T-helper 2 cell treated with Interferon-gamma antibody and Interleukin-4, amounts not matched to agents 5 μg/mL and 100 μg/mL, for 36 hours (primary cell): ENCODE data around the gene SLC44A4.
"Not testable (repeated sequence)": the region's sequence is repeated elsewhere in the genome, so short reads cannot be mapped to it uniquely, and the experiment has no call there.

Experiments used
- DNase-seq: peaks from one replicate; pipeline ENCODE4 v3.0.0; 2021; ENCODE audit warnings: low spot score
- H3K27ac Mint-ChIP-seq: one replicate; pipeline ENCODE4 v1.8.0; 2021; ENCODE audit warnings: mild to moderate bottlenecking, mixed read lengths
- H3K27me3 Mint-ChIP-seq: one replicate; pipeline ENCODE4 v1.8.0; 2021; ENCODE audit warnings: low read depth, mixed read lengths
- H3K36me3 Mint-ChIP-seq: one replicate; pipeline ENCODE4 v1.8.0; 2021; ENCODE audit warnings: low read depth, mixed read lengths
- H3K4me1 Mint-ChIP-seq: one replicate; pipeline ENCODE4 v1.8.0; 2021; ENCODE audit warnings: low read depth, mixed read lengths
- H3K4me3 Mint-ChIP-seq: one replicate; pipeline ENCODE4 v1.8.0; 2022; ENCODE audit warnings: mild to moderate bottlenecking, moderate library complexity, mixed read lengths
- H3K9me3 Mint-ChIP-seq: one replicate; pipeline ENCODE4 v1.8.0; 2021; ENCODE audit warnings: mixed read lengths

The SLC44A4 gene

DNA sequence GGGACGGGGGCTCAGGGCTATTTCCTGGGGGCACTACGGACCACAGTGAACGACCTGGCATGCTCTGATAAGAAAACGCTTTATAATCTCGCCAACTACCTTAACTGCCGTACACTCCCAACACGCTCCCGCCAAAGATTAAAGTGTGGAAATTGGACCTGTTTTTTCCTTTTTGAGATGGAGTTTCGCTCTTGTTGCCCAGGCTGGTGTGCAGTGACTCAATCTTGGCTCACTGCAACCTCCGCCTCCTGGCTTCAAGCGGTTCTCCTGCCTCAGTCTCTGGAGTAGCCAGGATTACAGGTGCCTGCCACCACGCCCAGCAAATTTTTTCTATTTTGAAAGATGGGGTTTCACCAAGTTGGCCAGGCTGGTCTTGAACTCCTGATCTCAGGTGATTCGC lies 346 bp upstream of the SLC44A4 start:
- H3K27ac Mint-ChIP-seq = no peak overlapping the region
- H3K4me1 Mint-ChIP-seq = peaks cover 1% of the 10 kb centered on the region
- no peak for DNase-seq

DNA sequence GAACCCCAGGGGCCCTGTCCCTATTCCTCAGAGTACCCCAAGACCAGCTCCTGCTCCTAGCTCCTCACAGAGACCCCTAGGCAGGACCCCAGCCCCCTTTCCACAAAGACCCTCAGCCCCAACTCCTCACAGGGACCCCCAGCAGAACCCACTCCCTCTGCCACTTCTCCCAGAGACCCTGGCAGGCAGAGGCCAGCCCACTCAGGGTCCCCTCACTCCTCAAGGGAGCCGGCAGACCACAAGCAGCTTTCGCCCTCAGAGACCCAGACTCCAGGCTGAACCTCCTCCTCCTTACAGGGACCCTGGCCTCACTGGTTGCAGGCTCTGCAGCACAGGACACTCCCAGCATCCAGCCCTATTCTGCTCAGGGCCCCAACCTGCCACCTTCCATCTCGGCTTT lies 575 bp downstream of the SLC44A4 start:
- Mint-ChIP-seq H3K4me3 (no peak overlapping the region), H3K4me1 (peaks cover 1% of the 10 kb centered on the region), H3K36me3 (peaks cover 22% of the 10 kb centered on the region), H3K9me3 (no peaks in the 10 kb centered on the region), H3K27ac (no peak overlapping the region), H3K27me3 (no peaks in the 10 kb centered on the region)
- DNase-seq = no peak

More for the DNA sequence above, 346 bp upstream of the SLC44A4 start:
- Mint-ChIP-seq H3K36me3 (peaks cover 29% of the 10 kb centered on the region), H3K4me3 (no peak overlapping the region), H3K9me3 (no peaks in the 10 kb centered on the region), H3K27me3 (no peaks in the 10 kb centered on the region)

DNA sequence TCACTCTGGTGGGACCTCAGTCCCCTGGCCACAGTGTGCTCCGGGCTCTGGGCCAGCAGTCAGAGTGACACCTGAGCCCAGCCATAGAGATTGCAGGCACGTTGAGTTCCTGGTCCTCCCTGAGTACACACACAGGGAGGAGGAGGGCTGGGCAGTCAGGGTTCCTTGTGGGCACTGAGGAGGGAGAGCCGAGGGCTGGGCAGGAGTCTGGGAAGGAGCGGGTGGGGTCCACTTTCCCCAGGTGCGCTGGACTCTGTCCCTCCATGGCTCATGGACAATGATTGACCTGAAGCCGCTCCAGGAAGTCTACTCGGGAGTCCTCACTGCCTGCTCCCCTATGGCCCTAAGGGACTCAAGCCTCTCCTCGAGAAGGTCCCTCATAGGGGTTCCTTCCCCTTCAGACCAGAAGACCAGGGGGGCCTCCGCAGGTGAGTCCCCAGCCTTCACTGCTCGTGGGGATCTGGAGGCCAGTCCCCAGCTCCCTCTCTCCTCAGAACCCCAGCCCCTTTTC lies 1.1 kb downstream of the SLC44A4 start:
- H3K27me3 Mint-ChIP-seq = no peaks in the 10 kb centered on the region
- H3K4me1 Mint-ChIP-seq = peaks cover 1% of the 10 kb centered on the region
- H3K27ac Mint-ChIP-seq = no peak overlapping the region
- H3K36me3 Mint-ChIP-seq = peaks cover 22% of the 10 kb centered on the region
- H3K9me3 Mint-ChIP-seq = no peaks in the 10 kb centered on the region
- H3K4me3 Mint-ChIP-seq = no peak overlapping the region
- DNase-seq = no peak

DNA sequence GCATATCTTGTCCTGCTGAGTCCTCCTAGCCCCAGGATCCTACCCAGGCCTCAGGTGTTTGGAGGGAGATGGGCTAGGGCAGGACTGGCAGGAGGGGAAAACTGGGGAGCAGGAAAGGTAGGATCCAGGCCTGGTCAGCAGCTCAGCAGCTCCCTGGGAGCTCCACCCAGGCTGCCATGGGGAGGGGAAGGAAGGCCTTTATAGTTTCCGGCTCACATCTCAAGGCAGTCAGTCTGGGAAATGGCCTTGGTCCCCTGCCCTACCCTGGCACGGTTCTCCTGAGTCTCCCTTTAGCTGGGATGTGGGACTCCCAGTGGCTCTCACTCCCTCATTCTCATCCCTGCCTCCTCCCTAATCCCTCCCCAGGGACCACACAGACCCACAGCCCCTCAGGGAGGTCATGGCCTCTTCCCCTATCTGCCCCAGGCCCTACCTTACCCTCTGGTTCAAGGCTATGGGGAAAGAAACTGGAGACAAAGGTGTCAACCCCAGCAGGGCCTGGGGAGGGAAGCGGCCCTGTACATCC lies 1.6 kb downstream of the SLC44A4 start:
- no peak for DNase-seq
- no peak overlapping the region for H3K4me3 Mint-ChIP-seq
- H3K4me1 Mint-ChIP-seq = peaks cover 1% of the 10 kb centered on the region
- H3K36me3 Mint-ChIP-seq = peaks cover 19% of the 10 kb centered on the region
- H3K9me3 Mint-ChIP-seq = no peaks in the 10 kb centered on the region
- no peaks in the 10 kb centered on the region for H3K27me3 Mint-ChIP-seq
- H3K27ac Mint-ChIP-seq = no peak overlapping the region

DNA sequence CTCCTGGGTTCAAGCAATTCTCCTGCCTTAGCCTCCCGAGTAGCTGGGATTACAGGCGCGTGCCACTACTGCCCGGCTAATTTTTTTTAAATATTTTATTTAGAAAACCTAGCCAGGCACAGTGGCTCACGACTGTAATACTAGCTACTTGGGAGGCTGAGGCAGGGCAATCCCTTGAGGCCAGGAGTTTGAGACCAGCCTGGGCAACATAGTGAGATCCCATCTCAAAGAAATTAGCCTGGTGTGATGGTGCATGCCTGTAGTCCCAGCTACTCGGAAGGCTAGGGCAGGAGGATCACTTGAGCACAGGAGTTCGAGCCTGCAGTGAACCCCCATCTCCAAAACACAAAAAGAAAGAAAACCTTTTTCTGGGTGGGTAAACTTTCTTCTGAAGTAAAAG lies 2.4 kb downstream of the SLC44A4 start:
- no peak overlapping the region for H3K27ac Mint-ChIP-seq
- H3K4me1 Mint-ChIP-seq = peaks cover 1% of the 10 kb centered on the region
- H3K9me3 Mint-ChIP-seq = no peaks in the 10 kb centered on the region
- H3K27me3 Mint-ChIP-seq = peaks cover 3% of the 10 kb centered on the region
- no peak overlapping the region for H3K4me3 Mint-ChIP-seq
- DNase-seq = no peak
- H3K36me3 Mint-ChIP-seq = peaks cover 15% of the 10 kb centered on the region

DNA sequence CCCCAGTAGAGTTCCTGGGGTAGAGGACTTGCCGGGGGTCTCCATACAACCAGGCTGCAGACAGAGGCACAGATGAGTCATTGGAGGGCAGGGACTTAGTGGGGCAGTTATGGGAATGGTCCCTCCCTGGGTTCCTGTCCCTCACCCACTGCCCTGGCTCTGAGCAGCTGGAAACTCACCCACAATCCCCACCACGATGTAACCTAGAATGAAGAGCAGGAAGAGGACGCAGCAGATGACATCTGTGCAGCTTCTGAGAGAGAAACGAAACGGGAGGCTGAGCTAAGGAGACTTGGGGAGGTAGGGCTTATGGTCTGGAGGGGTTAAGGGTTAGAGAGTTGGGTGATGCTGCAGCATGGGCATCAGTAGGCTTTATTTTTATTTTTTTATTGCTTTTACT lies 2.9 kb downstream of the SLC44A4 start:
- H3K4me1 Mint-ChIP-seq = peaks cover 6% of the 10 kb centered on the region
- H3K27ac Mint-ChIP-seq = no peak overlapping the region
- no peak overlapping the region for H3K4me3 Mint-ChIP-seq
- peaks cover 3% of the 10 kb centered on the region for H3K27me3 Mint-ChIP-seq
- no peaks in the 10 kb centered on the region for H3K9me3 Mint-ChIP-seq
- peaks cover 10% of the 10 kb centered on the region for H3K36me3 Mint-ChIP-seq
- no peak for DNase-seq

DNA sequence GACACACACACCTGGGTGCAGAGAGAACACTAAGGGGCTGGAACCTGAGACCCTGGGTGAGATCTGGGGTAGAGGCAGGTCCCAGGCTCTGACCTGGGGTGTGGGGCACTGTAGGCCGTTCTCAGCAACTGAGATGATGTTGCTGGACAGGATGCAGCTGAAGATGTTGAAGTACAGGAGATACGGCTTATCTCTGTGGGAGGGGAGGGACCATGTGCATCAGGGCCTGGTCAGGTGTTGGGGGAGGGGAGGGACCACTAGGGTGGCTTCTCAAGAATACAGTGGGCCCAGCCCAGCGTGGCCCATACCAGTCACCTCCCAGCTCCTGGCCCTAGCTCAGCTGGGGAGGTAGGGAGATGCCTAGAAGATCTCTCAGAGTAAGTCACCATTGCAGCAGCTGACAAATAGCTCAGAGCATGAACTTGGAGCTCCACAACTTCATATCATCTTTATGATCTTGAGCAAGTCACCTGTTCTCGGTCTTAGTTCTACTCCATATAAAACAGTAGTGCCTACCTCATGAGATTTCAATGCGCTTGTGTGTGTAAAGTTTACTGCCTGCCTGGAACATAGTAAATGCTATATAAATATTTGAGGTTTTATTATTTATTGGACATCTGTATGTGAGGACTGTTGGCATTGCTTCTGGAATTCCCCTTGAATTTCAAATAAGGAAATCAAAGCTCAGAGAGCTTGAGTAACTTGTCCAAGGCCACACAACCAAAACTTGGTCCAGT lies 3.8 kb downstream of the SLC44A4 start:
- H3K36me3 Mint-ChIP-seq = peaks cover 5% of the 10 kb centered on the region
- H3K27ac Mint-ChIP-seq = no peak overlapping the region
- H3K9me3 Mint-ChIP-seq = no peaks in the 10 kb centered on the region
- DNase-seq = no peak
- H3K27me3 Mint-ChIP-seq = peaks cover 3% of the 10 kb centered on the region
- H3K4me3 Mint-ChIP-seq = no peak overlapping the region
- peaks cover 6% of the 10 kb centered on the region for H3K4me1 Mint-ChIP-seq

DNA sequence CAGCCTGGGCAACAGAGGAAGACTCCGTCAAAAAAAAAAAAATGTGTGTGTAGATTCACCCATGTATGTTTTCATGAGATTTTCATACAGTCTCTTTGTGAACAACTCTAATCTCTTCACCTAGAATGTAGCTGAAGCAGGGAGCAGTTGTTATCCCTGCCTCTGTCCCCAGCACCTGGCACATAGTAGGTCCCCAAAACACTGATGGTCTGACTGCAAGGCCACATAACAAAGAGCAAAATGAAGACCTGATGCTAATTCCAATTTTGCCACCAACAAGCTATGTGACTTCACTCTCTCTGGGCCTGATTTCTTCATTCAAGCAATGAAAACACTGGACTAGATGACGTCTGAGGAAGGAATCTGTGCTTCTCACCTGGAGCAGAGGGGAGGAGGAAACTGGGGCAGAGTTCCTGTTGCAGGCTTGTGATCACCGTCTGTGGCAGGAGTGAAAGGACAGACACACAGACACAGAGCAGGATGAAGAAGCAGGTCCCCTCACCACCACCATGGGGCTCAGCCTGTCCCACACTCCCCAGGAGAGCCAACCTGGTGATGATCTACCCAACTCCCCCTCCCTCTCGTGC lies 4.6 kb downstream of the SLC44A4 start:
- H3K4me3 Mint-ChIP-seq = no peak overlapping the region
- no peaks in the 10 kb centered on the region for H3K36me3 Mint-ChIP-seq
- H3K27ac Mint-ChIP-seq = no peak overlapping the region
- peaks cover 3% of the 10 kb centered on the region for H3K27me3 Mint-ChIP-seq
- DNase-seq = no peak
- H3K4me1 Mint-ChIP-seq = peaks cover 6% of the 10 kb centered on the region
- H3K9me3 Mint-ChIP-seq = no peaks in the 10 kb centered on the region

DNA sequence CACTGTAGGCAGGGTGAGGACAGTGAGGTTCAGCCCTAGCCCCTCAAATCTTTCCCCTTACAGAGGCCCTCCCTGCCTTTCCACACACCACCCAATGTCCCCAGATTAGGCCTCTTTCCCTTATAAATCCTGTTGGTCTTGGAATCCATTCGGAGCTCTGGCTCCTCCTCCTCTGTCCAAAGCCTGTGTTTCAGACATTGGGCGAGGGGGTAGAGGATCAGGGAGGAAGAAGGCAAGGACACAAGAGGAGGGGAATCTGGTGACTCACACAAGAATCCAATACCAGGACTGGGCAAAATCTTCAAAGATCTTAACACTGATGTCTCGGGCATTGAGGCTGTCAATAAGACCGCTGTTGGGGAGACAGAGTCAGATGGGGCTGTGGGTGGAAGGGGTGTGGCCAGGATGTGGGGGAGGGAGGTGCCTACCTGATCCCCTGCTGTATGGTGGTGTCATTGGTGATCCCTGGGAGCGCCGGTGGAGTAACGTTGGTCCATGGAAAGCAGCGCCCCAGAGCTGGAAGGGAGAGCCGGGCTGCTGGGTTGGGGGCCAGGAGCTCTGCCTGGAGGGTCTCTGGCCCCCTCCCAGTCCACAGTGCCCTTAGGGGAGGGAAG lies 7.6 kb downstream of the SLC44A4 start:
- DNase-seq = no peak
- Mint-ChIP-seq H3K4me1 (peaks cover 6% of the 10 kb centered on the region), H3K36me3 (no peaks in the 10 kb centered on the region), H3K27me3 (peaks cover 3% of the 10 kb centered on the region), H3K4me3 (no peak overlapping the region), H3K9me3 (no peaks in the 10 kb centered on the region), H3K27ac (no peak overlapping the region)

DNA sequence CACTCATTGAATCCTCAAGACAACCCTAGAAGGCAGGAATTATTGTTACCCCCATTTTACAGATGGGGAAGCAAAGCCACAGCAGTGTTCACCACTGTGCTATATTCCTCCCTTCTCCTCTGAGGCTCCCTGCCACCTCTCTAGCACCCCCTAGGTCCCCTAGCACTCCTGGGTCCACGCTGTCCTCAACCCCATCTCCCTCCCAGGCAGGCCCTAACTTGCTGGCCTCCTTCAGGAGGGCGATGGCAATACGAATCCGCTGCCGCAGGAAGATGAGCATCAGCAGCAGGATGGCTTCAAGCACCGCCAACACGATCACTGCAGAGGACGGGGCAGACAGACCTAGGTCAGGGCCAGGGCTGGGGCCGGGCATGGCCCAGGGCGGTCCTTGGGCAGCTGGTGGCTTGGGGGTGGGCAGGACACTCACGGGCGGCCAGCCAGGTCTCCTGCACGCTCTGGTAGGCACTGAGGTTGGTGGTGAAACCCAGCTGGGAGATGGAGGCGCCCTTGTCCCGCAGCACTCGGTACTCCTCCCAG lies 8.3 kb downstream of the SLC44A4 start:
- peaks cover 5% of the 10 kb centered on the region for H3K4me1 Mint-ChIP-seq
- no peak for DNase-seq
- H3K27ac Mint-ChIP-seq = no peak overlapping the region
- H3K4me3 Mint-ChIP-seq = no peak overlapping the region
- no peaks in the 10 kb centered on the region for H3K9me3 Mint-ChIP-seq
- no peaks in the 10 kb centered on the region for H3K36me3 Mint-ChIP-seq
- H3K27me3 Mint-ChIP-seq = peaks cover 3% of the 10 kb centered on the region

DNA sequence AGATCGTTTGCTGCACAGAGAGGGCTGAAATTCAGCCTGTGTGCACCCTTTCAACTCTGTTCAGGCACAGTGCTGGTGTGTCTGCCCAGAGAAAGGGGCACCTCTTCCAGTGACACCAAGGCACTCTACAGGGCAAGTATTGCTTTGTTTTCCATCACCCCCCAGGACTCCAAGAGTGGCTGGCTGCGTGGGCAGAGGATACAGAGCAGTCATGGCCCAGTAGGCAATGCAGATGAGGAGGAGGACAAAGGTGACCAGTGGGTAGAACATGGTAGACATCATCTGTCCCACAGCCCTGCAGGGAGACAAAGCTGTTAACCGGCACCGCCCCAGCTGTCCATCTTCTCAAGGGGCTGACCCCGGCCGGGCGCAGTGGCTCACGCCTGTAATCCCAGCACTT lies 9.5 kb downstream of the SLC44A4 start:
- H3K36me3 Mint-ChIP-seq = no peaks in the 10 kb centered on the region
- peaks cover 9% of the 10 kb centered on the region for H3K4me1 Mint-ChIP-seq
- no peaks in the 10 kb centered on the region for H3K9me3 Mint-ChIP-seq
- peaks cover 3% of the 10 kb centered on the region for H3K27me3 Mint-ChIP-seq
- no peak for DNase-seq
- H3K4me3 Mint-ChIP-seq = no peak overlapping the region
- H3K27ac Mint-ChIP-seq = no peak overlapping the region

DNA sequence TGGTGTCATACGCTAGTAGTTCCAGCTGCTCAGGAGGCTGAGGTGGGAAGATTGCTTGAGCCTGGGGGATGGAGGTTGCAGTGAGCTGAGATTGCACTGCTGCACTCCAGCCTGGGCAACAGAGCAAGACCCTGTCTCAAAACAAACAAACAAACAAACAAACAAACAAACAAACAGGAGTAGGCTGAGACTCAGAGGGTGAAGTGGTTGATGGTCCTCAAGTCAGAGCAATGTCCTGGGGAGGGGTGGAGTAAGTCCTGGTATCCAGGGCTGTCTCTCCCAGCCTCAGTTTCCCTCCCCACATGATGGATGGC lies 10.2 kb downstream of the SLC44A4 start:
- DNase-seq, H3K27me3 Mint-ChIP-seq, H3K4me3 Mint-ChIP-seq, H3K27ac Mint-ChIP-seq, H3K9me3 Mint-ChIP-seq, H3K36me3 Mint-ChIP-seq: not testable (repeated sequence)
- peaks cover 11% of the 10 kb centered on the region for H3K4me1 Mint-ChIP-seq

DNA sequence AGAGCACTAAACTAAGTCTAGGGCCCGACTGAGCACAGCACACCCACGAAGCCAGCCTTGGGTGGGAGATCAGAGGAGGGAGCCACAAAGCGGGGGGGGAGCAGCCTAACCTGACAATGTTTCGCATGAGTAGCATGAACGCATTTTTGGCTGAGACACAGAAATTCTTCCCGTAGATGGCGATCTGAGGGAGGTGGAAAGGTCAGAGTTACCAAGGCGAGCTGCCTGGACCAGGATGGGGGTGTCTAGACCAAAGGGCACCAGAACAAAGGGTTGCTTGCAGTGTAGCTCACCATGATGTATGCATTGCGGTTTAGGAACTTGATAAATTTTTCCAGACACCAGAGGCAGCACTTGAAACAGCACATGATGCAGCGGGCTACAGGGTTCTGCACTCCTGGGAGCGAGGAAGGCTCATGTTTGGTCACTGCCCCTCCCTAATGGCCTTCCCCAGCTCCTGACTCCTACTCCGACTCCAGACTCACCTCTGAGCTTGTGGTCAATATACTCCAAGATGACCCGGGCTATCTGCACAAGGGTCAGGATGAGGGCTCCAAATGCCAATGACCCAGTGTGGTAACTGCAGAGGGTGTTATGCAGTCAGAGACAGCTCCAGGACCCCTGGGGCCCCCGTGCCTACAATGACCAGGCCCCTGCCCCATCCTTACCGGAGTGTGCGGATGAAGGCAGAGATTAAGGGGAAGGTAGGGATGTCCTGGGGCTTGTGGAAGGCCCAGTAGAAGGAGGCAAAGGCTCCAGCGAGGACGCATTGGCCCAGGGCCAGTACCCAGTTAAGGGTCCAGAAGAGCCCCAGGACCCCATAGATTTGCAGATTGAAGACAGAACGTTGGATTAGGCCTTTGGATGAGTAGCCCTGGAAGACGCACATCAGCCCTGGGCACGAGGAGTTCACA lies 13.3 kb downstream of the SLC44A4 start:
- H3K27me3 Mint-ChIP-seq = no peaks in the 10 kb centered on the region
- H3K9me3 Mint-ChIP-seq = no peaks in the 10 kb centered on the region
- peak overlapping the region; percentile 34 for H3K4me3 Mint-ChIP-seq
- DNase-seq = no peak
- no peak overlapping the region for H3K27ac Mint-ChIP-seq
- peaks cover 2% of the 10 kb centered on the region for H3K36me3 Mint-ChIP-seq
- peaks cover 19% of the 10 kb centered on the region for H3K4me1 Mint-ChIP-seq
